ENCODE data around the gene CIZ1. TPM values are rescaled to one million over a fixed set of nuclear protein-coding genes. Genes with fewer than 3 reads are reported as not detected.
A peak's percentile ranks its signal among the peaks of the same experiment; 100 is the strongest.

Gene CIZ1
- total and polyA plus RNA-seq, 2 of the 13 experiments (the other 11 are each of a cell fraction or from before 2014, with no cell fraction given) = 30.6 to 50.3 TPM

- TF ChIP-seq TIGD3 (CRISPR knock-in tag; IDR thresholded peaks at IDR 0.05; ENCODE audit: borderline replicate concordance) (peak; percentile 59; the same call in 1 of the 2 replicates), KAT8 (CRISPR knock-in tag; IDR thresholded peaks at IDR 0.05) (peak; percentile 90), ZNF24 (IDR thresholded peaks at IDR 0.05) (no peak), ZNF788 (CRISPR knock-in tag; IDR thresholded peaks at IDR 0.05; ENCODE audit: borderline replicate concordance) (peak; percentile 64; the same call in 1 of the 2 replicates), ZNF367 (CRISPR knock-in tag; IDR thresholded peaks at IDR 0.05; ENCODE audit: borderline replicate concordance) (no peak), ZNF547 (CRISPR knock-in tag; IDR thresholded peaks at IDR 0.05) (peak; percentile 75), SPEN (CRISPR knock-in tag; IDR thresholded peaks at IDR 0.05; ENCODE audit: low read depth) (peak; percentile 97), ZFYVE20 (CRISPR knock-in tag; IDR thresholded peaks at IDR 0.05; ENCODE audit: borderline replicate concordance, low read depth) (no peak), DNMT3B (CRISPR knock-in tag; conservative IDR thresholded peaks at IDR 0.05) (no peak), IKZF1 (IDR thresholded peaks at IDR 0.05) (no peak), ZBTB10 (CRISPR knock-in tag; IDR thresholded peaks at IDR 0.05; ENCODE audit: borderline replicate concordance) (peak; percentile 79), MEIS1 (CRISPR knock-in tag; IDR thresholded peaks at IDR 0.05; ENCODE audit: borderline replicate concordance) (no peak), EP300 (IDR thresholded peaks at IDR 0.05; ENCODE audit: low read depth in 2 of 2, low read length in 2 of 2) (no peak), EP300 (CRISPR knock-in tag; IDR thresholded peaks at IDR 0.05; ENCODE audit: borderline replicate concordance) (no peak), ZBTB44 (CRISPR knock-in tag; IDR thresholded peaks at IDR 0.05) (no peak), ZNF33B (CRISPR knock-in tag; IDR thresholded peaks at IDR 0.05) (peak; percentile 79; the same call in 1 of the 2 replicates), ZNF710 (CRISPR knock-in tag; IDR thresholded peaks at IDR 0.05; ENCODE audit: borderline replicate concordance) (no peak), BORCS8-MEF2B (CRISPR knock-in tag; IDR thresholded peaks at IDR 0.05) (peak; percentile 64), SMC3 (IDR thresholded peaks at IDR 0.05; ENCODE audit: low read length) (no peak), ZNF280B (CRISPR knock-in tag; IDR thresholded peaks at IDR 0.05; ENCODE audit: borderline replicate concordance) (peak; percentile 68; the same call in 1 of the 2 replicates), ZNF232 (CRISPR knock-in tag; IDR thresholded peaks at IDR 0.05; ENCODE audit: borderline replicate concordance) (no peak)
These were observed at the start of gene CIZ1 (continued) for GRCh38 chr9:128191406-128192046.

Measured in HepG2 (cell line).